ENCODE measurements around the gene CEACAM1.

The CEACAM1 gene

DNA sequence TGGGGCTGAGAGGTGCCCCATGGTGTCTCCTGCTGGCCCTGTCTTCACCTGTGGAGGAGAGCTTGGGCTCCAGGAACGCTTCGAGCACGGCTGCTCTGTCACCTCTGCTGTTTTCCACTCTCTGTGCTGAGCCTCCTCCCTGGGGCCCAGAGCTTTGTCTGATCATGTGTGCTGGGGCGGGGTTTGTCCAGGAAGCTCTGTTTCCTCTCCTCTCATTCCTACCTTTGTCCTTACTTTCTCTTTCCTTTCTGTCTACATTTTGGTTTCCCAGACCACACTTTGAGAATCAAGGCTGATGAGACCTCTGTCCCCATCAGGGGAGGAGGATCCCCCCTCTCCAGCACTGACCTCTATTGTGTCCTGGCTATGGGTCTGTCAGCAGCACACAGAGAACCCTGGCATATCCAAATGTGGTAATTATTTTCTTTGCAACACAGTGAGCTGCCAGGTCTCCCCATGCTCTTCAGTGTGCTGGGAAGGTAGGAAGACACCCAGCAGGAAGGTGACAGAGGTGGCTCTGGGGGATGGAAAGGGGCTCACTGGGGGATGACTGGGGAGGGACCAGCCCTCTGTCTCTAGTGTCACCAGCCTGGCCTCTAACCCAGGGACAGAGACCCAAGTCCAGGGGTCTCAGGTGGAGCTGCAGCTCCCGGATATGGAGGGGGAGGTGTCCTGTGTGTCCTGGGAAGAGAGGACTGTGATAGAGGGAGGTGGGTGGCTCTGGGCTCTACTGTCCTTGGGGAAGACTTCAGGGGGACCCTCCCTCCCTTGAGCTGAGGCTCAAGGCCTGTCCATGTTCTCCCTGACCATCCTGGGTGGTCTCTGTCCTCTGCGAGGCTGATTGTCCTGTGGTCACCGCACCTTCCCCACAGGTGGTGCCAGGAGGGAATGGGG lies at the start of gene CEACAM1:
Gene CEACAM1, minus strand, starts transcription at position 128 of the 894 bp plus-strand sequence. Its CDS starts 107 bp downstream, at position 21.
- H3K4me3 ChIP-seq (ENCODE audit: control insufficient read depth, low read depth, low read length), result no peak within 1 kb of the TSS
- DNase-seq (ENCODE audit: low read depth), result no peak
- TF ChIP-seq, protein P1, sequence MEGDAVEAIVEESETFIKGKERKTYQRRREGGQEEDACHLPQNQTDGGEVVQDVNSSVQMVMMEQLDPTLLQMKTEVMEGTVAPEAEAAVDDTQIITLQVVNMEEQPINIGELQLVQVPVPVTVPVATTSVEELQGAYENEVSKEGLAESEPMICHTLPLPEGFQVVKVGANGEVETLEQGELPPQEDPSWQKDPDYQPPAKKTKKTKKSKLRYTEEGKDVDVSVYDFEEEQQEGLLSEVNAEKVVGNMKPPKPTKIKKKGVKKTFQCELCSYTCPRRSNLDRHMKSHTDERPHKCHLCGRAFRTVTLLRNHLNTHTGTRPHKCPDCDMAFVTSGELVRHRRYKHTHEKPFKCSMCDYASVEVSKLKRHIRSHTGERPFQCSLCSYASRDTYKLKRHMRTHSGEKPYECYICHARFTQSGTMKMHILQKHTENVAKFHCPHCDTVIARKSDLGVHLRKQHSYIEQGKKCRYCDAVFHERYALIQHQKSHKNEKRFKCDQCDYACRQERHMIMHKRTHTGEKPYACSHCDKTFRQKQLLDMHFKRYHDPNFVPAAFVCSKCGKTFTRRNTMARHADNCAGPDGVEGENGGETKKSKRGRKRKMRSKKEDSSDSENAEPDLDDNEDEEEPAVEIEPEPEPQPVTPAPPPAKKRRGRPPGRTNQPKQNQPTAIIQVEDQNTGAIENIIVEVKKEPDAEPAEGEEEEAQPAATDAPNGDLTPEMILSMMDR (conservative IDR thresholded peaks at IDR 0.05; ENCODE audit: control insufficient read depth, insufficient read depth, low read depth, low read length), result no peak

DNA sequence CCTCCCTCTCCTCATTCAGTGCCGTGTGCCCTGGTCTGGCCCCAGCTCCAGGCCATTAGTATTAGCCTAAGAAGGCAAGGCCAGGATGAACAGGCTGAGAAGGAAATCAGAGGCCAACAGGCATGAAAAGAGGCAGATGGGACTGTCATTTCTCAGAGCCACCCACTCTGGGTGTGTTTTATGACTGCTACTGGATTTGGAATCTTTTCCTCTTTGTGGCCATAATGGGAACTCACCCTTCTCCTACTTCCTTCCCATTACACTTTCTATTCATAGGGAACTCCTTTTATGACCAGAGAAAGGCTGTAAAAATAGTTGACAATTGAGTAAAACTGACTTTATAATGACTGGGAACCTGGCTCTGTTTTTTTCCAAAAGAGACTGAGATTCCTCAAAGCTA lies 48.7 kb upstream of the CEACAM1 start:
- TF ChIP-seq, protein P1 (conservative IDR thresholded peaks at IDR 0.05; ENCODE audit: control insufficient read depth, insufficient read depth, low read depth, low read length), result no peak
- no peak for DNase-seq (ENCODE audit: low read depth)
- no peak overlapping the region for H3K4me3 ChIP-seq (ENCODE audit: control insufficient read depth, low read depth, low read length)

DNA sequence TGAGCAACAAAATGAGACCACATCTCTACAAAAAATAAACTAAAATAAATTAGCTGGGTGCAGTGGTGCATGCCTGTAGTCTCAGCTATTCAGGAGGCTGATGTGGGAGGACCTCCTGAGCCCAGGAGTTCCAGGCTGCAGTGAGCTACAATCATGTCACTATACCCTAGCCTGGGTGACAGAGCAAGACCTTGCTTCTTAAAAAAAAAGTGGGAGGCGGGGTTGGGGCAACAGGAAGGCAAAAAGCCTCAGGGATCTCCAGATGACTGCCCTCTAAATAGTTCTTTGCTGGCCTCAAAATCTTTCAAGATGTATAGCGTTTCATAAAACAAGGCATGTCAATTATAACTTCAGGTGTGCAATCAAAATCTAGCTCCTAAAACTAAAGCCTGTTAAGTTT lies 48.0 kb upstream of the CEACAM1 start:
- TF ChIP-seq, protein P1 (conservative IDR thresholded peaks at IDR 0.05; ENCODE audit: control insufficient read depth, insufficient read depth, low read depth, low read length), result no peak
- H3K4me3 ChIP-seq (ENCODE audit: control insufficient read depth, low read depth, low read length), result no peak overlapping the region
- DNase-seq (ENCODE audit: low read depth), result no peak

DNA sequence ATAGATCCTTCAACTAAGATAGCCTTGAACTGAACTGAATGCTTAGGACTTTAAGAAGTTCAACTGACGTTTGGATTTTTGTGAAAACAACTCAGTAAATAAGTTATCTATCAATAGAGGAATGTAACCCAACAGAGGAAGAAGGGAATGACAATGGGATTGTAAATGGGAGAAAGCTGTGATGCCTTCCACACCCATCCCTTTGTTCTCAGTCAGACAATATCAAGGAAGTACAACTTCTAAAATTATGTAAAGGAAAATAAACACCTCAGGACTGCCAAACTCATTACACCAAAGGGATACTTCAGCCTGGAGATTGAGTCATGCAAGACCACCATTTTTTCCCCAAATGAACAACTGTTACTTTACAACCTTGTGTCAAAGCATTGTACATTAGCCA lies 45.4 kb upstream of the CEACAM1 start:
- TF ChIP-seq, protein P1 (conservative IDR thresholded peaks at IDR 0.05; ENCODE audit: control insufficient read depth, insufficient read depth, low read depth, low read length), result no peak
- no peak overlapping the region for H3K4me3 ChIP-seq (ENCODE audit: control insufficient read depth, low read depth, low read length)
- no peak for DNase-seq (ENCODE audit: low read depth)

DNA sequence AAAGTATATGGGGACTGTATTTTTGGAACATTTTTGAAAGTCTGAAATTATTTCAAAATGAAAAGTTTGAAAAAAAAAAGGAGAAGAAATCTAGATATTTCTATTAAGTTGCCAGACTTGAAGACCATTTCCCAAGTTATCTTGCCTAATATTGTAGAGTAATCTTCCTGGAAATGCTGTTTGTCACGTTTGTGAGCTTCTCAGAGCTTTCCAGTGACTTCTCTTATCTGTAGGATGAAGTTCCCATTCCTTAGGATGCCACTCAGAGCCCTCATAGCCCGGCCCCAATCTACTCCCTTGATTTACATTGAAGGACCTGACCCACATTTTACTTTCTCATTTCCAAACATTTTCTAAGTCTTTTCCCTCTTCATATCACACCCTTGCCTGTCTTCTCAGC lies 42.8 kb upstream of the CEACAM1 start:
- TF ChIP-seq, protein P1 (conservative IDR thresholded peaks at IDR 0.05; ENCODE audit: control insufficient read depth, insufficient read depth, low read depth, low read length), result no peak

DNA sequence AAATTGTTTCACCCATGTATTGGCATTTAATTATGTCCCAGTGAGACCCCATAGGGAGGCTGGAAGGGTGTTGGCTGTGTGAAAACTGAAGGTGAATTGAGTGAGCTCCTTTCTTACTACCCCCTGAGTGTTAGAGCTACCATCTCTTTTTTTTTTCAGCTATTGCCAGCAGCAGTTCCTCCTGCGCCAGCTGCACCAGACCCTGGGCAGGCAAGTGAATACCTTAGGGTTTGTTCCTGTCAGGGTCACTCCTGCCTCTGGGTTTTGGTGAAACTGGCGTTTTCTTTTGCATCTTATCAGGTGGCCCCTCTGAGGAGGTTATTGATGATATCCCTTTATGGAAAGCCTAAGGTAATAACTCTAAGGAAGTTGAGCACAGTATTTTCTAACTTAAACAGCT lies 40.9 kb upstream of the CEACAM1 start:
- TF ChIP-seq, protein P1 (conservative IDR thresholded peaks at IDR 0.05; ENCODE audit: control insufficient read depth, insufficient read depth, low read depth, low read length), result no peak
- no peak overlapping the region for H3K4me3 ChIP-seq (ENCODE audit: control insufficient read depth, low read depth, low read length)
- DNase-seq (ENCODE audit: low read depth), result no peak

More for the DNA sequence above, 42.8 kb upstream of the CEACAM1 start:
- no peak for DNase-seq (ENCODE audit: low read depth)
- no peak overlapping the region for H3K4me3 ChIP-seq (ENCODE audit: control insufficient read depth, low read depth, low read length)
